Measurements from ENCODE around the gene CFAP221.

GRCh38 chr2:119550346-119550745 lies 6.1 kb downstream of the CFAP221 start:
- no peak for TF ChIP-seq POLR2AphosphoS2 (IDR thresholded peaks at IDR 0.05; ENCODE audit: low read depth, low read length)
- no peak for TF ChIP-seq TCF12 (IDR thresholded peaks at IDR 0.05; ENCODE audit: low read depth, low read length)
- no peak for TF ChIP-seq CHD1 (IDR thresholded peaks at IDR 0.05; ENCODE audit: low read depth, low read length)
- TF ChIP-seq JUND (IDR thresholded peaks at IDR 0.05; ENCODE audit: low read depth, low read length), result no peak
- TF ChIP-seq EGR1 (IDR thresholded peaks at IDR 0.05; ENCODE audit: borderline replicate concordance in 1 of 2, low read depth in 2 of 2, low read length in 2 of 2), result no peak
- no peak for TF ChIP-seq CTCF (IDR thresholded peaks at IDR 0.05 in 2 of 3, conservative IDR thresholded peaks at IDR 0.05 in 1 of 3; ENCODE audit: control insufficient read depth in 2 of 3, extremely low read depth in 1 of 3, insufficient read depth in 1 of 3, low read depth in 3 of 3, low read length in 3 of 3)
- TF ChIP-seq SUZ12 (IDR thresholded peaks at IDR 0.05; ENCODE audit: unreplicated experiment), result no peak
